ENCODE measurements around the gene PGC.
"Not testable (repeated sequence)": the region's sequence is repeated elsewhere in the genome, so short reads cannot be mapped to it uniquely, and the experiment has no call there.

PGC gene

GRCh38 chr6:41774841-41775240 is 27.6 kb upstream of the PGC start:
- no peak for DNase-seq

GRCh38 chr6:41771058-41771983 is 24.1 kb upstream of the PGC start:
- no peak for DNase-seq

GRCh38 chr6:41770381-41771057 is 23.3 kb upstream of the PGC start:
- DNase-seq: no peak

- DNase-seq: no peak
These were observed 22.2 kb upstream of the PGC start for GRCh38 chr6:41769376-41769775.

- no peak for DNase-seq
These were observed 21.5 kb upstream of the PGC start for GRCh38 chr6:41768545-41769308.

- DNase-seq: peak in 1 of 2 experiments; percentile 12
These were observed 20.1 kb upstream of the PGC start for GRCh38 chr6:41767112-41767833.

- DNase-seq: not testable (repeated sequence)
These were observed 19.0 kb upstream of the PGC start for GRCh38 chr6:41766043-41766664.

GRCh38 chr6:41763470-41763869 is 16.3 kb upstream of the PGC start:
- DNase-seq: no peak

GRCh38 chr6:41759905-41760579 is 12.8 kb upstream of the PGC start:
- DNase-seq: no peak

GRCh38 chr6:41759106-41759904 is 12.1 kb upstream of the PGC start:
- DNase-seq: no peak

GRCh38 chr6:41758641-41759035 is 11.4 kb upstream of the PGC start:
- DNase-seq: no peak

GRCh38 chr6:41757931-41758640 is 10.9 kb upstream of the PGC start:
- DNase-seq: no peak

- no peak for DNase-seq
These were observed 10.1 kb upstream of the PGC start for GRCh38 chr6:41757271-41757670.

GRCh38 chr6:41756354-41756753 is 9.2 kb upstream of the PGC start:
- no peak for DNase-seq

- no peak for DNase-seq
These were observed 8.7 kb upstream of the PGC start for GRCh38 chr6:41755895-41756294.

GRCh38 chr6:41750374-41750773 is 3.2 kb upstream of the PGC start:
- DNase-seq: no peak

GRCh38 chr6:41748542-41748941 is 1.3 kb upstream of the PGC start:
- DNase-seq: no peak

GRCh38 chr6:41748102-41748477 is 893 bp upstream of the PGC start:
- DNase-seq: no peak

GRCh38 chr6:41746107-41746506 is 1.1 kb downstream of the PGC start:
- no peak for DNase-seq

GRCh38 chr6:41744236-41744787 is 2.9 kb downstream of the PGC start:
- DNase-seq: no peak

All from SW 1271 (cell line).